22Rv1 (cell line): Measurements from ENCODE around the gene SDHAF2.

Source experiments
- H3K27ac ChIP-seq: fragments of 450-650 bp; 2 replicates; pipeline ENCODE4 v1.5.1; 2017
- ZFX ChIP-seq: fragments of 450-650 bp; IDR thresholded peaks from 2 replicates; pipeline ENCODE4 v1.6.1; 2017; ENCODE audit warnings: antibody characterized with exemption, borderline replicate concordance
- TF ChIP-seq, protein P1 (sequence below): fragments of 450-650 bp; IDR thresholded peaks from 2 replicates; pipeline ENCODE4 v1.5.1; 2017; ENCODE audit warnings: mild to moderate bottlenecking

The SDHAF2 gene

DNA sequence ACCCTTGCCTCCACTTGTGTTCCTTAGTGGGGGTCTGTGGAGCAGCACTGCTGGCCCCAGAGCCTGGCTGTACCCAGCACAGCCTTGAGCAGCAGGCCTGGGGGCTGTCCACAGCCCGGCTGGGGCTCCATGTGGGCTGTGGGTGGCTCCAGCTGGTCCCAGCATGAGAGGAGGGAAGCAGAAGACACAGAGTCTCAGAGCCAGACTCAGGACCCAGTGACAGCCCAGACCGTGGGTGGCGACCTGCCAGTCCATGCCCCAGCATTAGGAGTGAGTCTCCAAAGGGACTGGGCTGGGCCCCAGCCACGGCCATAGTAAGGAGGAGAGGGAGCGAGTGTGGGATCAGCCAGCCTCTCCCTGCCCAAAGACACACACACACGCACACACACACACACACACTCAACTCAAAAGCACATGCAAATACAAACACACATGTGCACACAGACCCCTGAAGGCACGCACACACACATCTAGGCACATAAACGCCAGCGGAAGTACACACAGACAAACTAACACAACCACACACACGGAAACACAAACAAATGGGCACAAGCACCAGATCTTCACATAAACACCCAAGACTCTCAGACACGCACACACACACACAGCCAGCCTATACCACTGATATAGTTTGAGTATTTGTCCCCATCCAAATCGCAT is 61.9 kb downstream of the SDHAF2 start:
- H3K27ac ChIP-seq = no peak overlapping the region
- TF ChIP-seq, protein P1, sequence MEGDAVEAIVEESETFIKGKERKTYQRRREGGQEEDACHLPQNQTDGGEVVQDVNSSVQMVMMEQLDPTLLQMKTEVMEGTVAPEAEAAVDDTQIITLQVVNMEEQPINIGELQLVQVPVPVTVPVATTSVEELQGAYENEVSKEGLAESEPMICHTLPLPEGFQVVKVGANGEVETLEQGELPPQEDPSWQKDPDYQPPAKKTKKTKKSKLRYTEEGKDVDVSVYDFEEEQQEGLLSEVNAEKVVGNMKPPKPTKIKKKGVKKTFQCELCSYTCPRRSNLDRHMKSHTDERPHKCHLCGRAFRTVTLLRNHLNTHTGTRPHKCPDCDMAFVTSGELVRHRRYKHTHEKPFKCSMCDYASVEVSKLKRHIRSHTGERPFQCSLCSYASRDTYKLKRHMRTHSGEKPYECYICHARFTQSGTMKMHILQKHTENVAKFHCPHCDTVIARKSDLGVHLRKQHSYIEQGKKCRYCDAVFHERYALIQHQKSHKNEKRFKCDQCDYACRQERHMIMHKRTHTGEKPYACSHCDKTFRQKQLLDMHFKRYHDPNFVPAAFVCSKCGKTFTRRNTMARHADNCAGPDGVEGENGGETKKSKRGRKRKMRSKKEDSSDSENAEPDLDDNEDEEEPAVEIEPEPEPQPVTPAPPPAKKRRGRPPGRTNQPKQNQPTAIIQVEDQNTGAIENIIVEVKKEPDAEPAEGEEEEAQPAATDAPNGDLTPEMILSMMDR = no peak
- no peak for TF ChIP-seq ZFX

DNA sequence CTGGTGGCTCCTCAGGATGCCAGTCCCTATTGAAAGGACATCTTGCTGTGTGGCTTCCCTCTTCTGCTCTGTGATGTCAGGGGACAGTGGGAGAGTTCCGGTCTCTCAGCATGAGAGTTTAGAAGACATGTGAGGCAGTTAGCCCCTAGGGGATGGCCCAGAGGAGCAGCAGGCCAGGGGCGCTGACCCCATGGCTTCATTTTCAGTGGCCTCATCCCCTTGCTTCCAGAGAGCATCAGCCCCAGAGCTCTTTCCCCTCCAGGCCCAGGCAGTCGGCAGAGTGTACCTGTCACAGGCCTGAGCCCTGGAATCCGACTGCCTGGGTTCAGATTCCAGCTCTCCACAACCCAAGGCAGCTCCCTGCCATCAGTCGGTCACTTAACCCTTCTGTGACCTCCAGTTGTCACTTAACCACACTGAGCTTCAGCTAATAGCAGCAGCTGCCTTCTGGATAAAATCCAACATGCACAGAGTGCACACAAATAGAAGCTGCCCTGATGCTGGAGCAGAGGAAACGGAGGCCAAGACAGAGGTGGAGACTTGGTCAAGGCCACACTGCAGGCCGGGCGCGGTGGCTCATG is 64.5 kb downstream of the SDHAF2 start:
- no peak overlapping the region for H3K27ac ChIP-seq
- TF ChIP-seq ZFX = no peak
- TF ChIP-seq, protein P1 = no peak

DNA sequence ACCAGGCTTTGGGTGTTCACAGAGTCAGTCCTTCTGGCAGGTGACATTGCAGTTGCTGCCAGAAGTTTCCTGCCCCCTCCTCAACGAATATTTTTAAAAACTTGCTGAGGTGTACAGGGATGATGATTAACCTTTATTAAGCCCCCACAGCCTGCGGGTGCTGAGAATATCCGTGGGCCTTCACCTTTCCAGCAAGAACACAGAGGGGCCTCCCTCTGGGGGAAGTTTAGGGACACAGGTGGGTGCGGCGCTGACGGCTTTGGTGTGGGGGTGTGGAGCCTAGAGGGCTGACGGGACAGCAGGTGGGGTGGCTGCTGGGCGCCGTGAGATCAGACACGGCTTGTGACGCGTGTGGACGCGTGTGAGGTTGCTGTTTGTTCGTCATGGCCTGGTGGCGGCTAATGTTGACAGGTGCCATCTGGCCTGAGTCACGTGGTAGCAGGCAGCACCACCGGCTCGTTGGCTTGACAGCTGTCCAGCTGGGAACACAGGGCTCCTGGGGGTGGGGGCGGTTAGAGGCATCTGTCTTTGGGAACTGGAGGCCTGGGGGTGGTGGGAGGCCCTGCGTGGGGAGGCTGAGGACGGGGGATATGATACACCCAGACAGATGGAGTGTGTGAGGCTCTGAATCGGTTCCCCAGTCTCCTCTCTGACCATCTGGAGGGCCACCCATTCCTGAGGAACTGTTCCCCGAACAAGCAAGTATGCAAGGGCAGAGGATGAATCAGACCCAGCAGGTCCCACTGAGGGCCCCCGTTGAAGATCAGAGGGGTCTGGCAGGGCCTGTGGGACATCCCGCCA is 66.1 kb downstream of the SDHAF2 start:
- no peak overlapping the region for H3K27ac ChIP-seq
- no peak for TF ChIP-seq ZFX
- TF ChIP-seq, protein P1 = no peak
